GM19328 (cell line): ENCODE data around the gene UBAP2L.
"Not testable (repeated sequence)": the region's sequence is repeated elsewhere in the genome, so short reads cannot be mapped to it uniquely, and the experiment has no call there.

Experiments
- ATAC-seq: cut with Tn5 transposase; IDR thresholded peaks from one replicate; pipeline ENCODE4 v1.9.1; 2021; ENCODE audit warnings: mild to moderate bottlenecking, moderate library complexity; ENCODE audit not compliant: unreplicated experiment

UBAP2L gene

DNA sequence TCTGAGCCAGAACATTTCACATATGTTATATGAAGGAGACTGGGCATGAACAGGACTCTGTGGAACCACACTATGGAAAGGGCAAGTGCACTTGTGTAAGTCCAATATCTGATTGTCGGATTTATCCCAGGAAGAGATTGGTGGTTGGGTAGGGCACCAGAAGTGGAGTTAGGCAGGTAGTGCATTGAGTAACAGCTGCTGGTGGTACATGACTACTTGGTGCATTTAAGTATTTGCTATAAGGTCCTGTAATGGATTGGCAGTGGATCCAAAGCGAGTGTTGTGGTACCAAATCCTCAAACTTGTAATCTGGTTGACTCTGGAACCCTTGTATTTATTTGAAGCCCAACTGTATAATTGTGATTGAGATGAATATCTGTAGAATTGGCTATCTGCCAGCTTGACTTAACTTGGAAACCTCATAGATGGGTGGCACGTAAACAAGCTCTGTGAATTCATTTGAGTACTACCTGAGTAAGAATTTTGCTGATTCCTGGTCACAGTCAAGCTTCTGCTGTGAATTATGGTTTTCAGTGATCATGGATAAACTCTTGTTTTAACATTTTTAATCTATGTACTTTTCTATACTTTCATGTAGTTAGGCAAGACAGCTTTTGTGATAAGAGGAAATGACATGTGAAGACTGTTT is 21.1 kb downstream of the UBAP2L start:
- ATAC-seq: no peak

DNA sequence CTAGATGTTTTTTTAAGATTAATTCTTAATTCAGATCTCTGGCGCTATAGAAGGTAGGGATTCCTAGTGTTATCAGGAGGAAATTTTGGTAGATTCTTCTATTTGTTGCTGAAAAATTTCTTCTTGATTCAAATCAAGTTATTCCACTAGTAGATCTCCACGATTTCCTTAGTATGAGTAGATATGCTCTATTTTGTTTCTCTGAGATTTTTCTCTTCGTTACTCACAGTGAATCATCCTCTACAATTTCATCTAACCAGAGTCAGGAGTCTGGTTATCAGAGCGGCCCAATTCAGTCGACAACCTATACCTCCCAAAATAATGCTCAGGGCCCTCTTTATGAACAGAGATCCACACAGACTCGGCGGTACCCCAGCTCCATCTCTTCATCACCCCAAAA is 32.9 kb downstream of the UBAP2L start:
- no peak for ATAC-seq

DNA sequence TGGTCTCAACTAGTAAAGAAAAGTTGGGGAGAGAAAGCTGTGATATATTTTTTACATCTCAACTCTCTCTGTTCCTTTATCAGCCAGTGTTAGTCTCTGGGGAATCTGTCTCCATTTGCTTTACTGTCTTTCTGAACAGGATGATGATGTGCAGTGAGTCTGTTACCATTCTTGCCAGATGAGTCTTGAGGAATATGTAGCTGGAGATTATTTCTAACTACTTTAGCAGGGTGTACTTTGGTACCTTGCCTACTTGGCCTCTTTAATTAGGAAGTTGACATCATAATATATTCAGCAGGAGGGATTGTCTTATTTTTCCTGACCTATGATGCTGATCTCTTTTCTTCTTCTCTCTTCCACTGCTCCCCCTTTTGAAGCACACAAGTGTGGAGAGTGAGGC is 35.9 kb downstream of the UBAP2L start:
- no peak for ATAC-seq

DNA sequence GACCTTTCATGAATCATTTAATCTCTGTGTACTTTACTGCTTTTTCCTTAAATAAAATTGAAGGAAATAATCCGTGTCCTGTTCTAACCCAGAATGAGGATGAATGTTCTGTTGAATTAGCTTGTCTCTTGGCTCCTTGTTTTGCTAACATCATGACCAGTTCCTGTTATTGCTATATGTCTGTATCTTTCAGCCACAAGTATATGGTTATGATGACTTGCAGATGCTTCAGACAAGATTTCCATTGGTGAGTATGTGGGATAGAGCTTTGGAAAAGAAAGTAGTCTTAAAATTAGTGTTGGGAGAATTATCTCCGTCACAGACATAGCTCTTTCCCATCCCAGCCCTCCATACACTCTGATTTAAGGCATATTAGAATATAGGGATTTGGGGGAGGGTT is 38.0 kb downstream of the UBAP2L start:
- ATAC-seq: no peak

DNA sequence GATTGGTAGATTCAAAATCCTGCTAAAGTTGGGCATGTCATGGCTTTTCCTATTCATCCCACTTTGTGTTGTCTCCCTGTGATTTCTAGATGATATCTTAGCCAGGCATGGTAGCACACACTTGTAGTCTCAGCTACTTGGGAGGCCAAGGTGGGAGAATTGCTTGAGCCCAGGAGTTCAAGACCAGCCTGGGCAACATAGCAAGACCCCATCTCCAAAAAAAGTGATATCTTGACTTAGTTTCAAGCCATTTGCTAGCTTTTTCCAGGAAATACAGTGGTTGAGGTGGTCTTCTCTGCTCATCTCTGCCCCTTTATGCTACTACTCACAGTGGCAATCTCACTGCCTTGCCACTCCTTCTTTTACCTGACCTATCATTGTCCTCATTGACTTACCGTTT is 39.4 kb downstream of the UBAP2L start:
- no peak for ATAC-seq

DNA sequence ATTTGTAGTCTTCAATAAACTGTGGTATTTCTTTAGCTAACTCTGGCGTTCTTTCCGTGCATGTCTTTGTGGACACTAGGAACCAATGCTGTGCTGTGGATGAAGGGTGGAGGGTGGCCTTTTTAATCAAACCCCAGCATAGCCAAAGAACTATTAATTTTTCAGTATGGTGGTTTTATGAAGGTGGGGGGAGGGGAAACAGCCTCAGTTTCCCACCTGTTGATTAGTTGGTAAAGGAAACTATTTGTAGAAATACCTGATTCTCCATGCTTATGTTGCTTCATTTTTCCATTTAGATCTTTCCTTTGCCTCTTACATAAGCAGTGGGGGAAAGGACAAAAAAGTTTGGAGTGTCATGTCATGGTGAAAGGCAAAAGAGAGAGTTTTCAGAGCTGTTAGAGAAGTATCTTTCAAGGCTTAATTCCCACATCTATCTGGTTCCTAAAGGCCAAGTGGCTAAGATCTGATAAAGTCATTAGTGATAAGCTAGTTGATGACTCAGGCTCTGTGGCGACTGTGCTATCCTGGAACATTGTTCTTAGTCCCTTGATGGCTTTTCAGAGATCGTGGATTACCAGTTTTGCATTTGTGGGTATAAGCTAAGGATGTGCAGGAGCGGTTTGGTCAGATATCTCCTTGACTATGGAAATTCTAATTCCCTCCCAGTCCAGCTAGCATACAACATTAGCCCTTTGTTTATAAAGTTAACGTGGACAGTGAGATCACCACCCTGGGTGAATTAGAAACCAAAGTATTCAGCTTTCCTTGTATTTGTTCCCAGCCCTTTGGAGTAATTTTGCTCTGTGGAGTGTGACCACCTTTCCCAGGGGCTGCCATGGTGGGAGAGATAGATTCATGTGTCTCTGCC is 42.9 kb downstream of the UBAP2L start:
- no peak for ATAC-seq

DNA sequence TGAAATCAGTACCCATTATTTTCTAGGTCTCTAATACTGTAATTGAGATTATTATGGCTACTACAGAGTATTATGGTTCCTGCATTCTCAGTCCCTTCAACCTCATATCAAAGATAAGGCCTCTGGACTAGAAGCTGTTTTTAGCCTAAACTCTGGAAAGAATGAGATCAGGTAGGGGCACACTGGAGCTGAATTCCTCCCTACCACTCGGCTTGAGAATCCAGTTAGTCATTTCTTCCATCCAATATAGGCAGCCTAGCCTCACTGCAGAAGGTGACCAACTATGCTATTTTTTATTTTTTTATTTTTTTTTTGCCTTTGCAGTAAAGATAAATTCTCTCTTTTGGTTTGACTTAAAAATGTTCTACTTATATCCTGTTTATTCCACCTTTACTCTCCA is 43.7 kb downstream of the UBAP2L start:
- ATAC-seq: no peak

DNA sequence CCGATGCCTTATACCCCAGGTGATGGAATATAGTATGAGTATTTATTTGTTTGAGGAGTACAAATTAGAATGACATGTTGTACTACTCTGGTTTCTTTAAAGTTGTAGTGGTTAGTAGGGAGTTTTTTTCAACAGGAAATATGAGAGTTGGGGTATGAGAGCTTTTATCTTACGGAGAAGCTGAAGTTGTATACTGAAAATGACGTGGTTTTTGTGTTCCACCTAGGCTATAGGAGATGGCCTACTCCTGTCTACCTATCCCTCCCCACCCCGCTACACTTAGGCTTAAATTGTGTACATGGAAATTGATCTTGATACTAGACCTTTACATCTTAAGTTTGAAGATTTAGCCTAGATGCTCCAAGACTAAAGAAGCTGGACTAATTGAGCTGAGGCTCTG is 44.8 kb downstream of the UBAP2L start:
- no peak for ATAC-seq

DNA sequence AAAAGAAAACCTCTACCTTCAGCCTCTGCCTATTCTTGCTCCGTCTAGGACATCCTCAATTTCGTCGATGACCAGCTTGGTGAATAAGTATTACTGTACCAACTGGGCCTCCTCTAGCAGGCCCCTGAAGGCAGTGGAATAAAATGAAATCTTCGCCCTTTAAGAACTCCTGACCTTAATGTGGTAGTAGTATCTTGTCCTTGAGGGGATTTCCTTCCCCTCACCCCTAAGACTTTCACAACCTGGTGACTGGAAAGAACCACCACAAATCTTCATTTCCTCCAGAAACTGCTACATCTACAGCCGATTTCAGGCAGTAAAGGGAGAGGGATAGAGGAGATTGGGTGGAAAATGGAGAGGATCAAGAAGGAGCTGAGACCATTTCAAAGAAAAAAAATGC is 50.1 kb downstream of the UBAP2L start:
- ATAC-seq: no peak

DNA sequence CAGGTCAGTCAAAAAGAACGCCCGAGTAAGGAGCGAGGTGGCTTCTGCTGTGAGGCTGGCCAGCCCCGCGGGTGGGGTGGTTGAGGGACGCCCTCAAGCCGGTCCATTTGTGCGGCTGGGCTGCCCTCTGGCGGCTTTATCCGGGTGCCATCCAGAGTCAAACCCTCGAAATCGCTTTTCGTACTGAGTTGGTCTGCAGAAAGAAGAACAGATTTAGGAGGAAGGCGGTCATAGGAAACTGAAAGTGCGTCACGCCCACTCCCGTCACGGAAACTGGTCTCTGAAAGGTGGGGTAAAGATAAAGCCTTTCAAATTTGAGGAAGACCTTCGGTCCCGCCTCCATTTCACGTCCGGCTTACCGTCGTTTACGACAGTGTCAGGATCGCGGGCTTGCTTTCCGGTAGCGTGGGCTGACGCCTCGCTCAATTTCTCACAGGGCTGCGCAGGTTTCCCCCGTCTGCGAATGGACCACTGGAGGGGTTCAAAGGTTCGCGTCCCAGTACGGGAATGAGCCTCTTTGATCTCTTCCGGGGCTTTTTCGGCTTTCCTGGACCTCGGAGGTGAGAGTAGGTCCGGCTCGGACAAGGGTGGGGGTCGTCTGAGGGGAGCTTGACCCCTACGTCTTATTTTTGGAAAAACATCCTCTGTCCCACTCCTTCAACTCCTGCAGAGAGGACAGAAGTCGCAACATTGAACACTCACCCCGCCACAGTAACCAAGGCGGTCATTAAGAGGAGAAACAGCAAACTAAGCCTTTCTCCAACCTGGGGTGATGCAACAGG is 51.7 kb downstream of the UBAP2L start, which contains the start of gene HAX1:
TSS of gene HAX1 (plus strand) at position 413 of the 782 bp plus-strand sequence. CDS start at position 508, 95 bp downstream.
- ATAC-seq: peak; percentile 77

DNA sequence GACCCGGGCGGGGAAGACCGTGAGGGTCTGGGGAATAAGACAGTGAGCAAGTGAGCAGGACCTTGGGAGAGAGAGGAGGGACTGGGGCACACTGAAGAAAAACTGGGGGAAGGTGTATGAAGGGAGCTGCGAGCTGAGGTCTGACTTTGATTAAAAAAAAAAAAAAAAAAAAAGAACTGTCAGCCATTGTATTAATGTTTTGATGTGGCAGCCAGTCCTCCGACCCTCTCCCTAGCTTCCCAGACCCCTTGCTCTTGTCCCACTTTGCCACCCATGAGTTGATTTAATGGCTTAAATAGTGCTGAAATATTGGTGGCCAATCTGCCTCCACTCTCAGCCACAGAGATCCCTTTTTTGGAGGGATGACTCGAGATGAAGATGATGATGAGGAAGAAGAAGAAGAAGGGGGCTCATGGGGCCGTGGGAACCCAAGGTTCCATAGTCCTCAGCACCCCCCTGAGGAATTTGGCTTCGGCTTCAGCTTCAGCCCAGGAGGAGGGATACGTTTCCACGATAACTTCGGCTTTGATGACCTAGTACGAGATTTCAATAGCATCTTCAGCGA is 52.3 kb downstream of the UBAP2L start:
- ATAC-seq: no peak

DNA sequence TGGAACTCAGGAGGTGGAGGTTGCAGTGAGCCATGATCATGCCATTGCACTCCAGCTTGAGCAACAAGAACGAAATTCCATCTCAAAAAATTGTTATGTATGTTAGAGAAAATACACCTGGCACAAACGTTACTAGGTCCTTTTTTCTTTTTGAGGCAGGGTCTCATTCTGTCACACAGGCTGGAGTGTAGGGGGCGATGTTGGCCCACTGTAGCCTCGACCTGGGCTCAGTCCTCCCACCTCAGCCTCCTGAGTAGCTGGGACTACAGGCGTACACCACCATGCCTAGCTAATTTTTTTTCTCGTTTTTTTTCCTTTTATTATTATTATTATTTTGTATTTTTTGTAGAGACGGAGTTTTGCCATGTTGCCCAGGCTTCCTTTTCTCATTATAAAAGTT is 56.0 kb downstream of the UBAP2L start:
- no peak for ATAC-seq

DNA sequence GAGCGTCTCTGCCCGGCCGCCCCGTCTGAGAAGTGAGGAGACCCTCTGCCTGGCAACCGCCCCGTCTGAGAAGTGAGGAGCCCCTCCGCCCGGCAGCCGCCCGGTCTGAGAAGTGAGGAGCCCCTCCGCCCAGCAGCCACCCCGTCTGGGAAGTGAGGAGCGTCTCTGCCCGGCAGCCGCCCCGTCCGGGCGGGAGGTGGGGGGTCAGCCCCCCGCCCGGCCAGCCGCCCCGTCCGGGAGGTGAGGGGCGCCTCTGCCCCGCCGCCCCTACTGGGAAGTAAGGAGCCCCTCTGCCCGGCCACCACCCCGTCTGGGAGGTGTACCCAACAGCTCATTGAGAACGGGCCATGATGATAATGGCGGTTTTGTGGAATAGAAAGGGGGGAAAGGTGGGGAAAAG is 66.8 kb downstream of the UBAP2L start:
- ATAC-seq: not testable (repeated sequence)

DNA sequence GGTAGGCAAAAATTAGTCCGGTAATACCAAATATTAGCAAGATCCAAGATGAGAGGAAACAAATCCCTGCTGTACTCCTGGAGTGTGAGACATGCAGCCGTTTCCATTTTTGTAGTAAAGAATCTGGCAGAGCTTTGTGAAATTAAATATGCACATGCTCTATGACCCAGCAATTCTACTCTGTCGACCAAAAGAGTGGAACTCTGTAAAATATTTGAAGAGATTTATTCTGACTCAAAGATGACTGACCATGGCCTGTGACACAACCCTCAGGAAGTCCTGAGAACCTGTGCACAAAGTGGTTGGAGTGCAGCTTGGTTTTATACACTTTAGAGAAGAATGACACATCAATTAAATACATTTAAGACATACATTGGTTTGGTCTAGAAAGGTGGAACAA is 67.9 kb downstream of the UBAP2L start:
- no peak for ATAC-seq

DNA sequence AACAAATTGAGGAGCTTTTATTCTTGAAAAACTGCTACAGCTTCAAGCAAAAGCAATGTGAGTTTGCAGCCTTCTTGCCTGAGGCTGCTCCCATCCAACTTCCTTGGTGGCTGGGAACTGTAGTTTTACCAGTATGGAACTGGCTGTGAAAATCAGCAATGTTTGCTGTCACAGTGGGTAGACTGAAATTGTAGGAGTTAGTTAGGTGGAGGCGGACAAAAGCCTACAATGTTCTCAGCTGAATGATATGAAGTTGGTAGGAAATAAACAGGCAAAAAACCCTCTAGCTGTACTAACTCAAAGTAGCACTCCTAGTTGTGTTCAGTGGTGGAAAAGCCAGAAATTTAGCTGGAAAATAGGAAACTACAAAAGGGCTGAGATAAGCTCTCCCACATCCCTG is 70.2 kb downstream of the UBAP2L start:
- no peak for ATAC-seq

DNA sequence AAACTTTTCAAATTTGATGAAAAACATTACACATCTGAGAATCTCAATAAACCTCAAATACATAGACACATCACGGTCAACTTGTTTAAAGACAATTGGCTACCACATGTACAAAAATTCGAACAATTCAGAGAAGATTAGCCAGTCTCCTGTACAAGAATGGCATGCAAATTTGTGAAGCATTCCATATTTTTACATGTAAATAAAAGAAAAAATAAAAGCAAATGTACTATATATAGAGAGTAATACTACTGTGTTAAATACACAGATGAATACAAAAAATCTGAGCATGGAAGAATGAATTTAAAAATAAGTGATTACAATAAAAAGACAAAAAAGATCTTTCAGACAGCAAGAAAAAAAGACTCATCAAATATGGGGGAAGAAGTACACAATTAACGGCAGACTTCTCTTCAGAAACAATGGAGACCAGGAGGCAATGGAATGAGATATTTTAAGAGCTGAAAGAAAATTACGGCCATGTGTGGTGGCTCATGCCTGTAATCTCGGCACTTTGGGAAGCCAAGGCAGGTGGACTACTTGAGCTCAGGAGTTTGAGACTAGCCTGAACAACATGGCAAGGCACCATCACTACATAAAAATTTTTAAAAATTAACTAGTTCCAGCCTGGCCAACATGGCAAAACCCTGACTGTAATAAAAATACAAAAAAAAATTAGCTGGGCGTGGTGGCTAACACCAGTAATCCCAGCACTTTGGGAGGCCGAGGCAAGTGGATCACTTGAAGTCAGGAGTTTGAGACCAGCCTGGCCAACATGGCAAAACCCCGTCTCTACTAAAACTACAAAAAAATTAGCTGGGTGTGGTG is 74.9 kb downstream of the UBAP2L start:
- ATAC-seq: no peak

DNA sequence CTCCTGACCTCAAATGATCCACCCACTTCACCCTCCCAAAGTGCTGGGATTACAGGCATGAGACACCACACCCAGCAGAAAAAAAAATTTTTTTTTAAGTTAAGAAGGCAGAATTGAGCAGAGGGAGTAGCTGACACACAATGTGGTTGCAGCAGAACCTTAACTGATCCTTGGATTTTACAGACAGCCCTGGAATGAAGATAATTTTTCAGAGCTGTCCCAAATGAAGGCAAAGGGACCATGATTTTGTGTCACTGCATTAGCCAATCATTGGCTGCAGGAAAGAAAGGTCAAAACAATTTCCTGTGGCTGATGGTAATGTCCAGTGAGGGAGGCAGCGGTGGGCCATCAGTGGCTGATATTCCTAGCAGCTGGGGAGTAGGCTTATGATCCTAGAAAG is 80.8 kb downstream of the UBAP2L start:
- no peak for ATAC-seq

DNA sequence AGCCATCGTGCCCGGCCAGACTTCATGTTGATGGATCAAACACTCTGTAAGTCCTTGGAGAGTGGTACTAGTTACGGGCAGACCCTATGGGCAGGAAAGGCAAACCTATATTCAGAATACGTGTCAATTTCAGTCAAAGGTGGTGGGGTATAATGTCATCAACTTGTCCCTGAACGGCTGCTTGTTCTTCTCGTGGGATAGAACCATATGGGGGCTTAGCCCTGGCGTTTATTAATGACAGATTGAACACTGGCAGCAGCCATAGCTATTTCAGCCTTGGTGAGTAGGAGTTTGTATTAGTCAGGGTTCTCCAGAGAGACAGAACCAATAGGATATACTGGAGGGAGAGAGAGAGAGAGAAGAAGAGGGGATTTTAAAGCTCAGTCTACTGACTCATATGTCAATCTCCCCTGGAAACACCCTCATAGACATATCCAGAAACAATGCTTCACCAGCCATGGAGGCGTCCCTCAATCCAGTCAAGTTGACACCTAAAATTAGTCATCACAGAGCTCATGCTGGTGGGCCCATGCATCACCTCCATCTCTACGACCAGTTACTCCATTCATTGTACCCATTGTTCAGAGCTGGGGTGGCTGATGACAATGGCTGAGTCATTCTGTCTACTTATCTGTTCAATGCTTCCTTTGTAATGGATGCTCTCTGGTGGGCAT is 84.0 kb downstream of the UBAP2L start:
- no peak for ATAC-seq

DNA sequence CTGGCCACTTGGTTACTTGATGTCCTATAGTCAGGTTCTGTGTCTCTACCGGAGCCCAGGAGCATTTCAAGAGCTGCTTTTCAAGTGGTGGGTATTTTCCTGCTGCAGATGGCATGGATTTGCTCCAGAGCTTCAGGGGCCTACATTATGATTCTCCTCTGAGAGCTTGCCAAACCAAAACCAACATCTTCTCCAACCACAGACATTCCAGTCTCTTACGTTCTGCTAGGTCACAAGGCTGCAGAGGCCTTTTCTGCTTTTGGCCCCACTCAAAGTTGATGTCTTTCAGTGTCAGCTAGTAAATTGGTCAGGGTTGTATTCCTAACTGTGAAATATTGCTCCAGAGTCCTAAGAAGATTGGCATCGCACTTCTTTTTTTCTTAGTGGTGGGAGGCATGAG is 85.4 kb downstream of the UBAP2L start:
- ATAC-seq: no peak
